Psoas muscle (tissue), 8 donors: ENCODE measurements around the gene TFAM. TPM values are rescaled to one million over a fixed set of nuclear protein-coding genes. Genes with fewer than 3 reads are reported as not detected.

Source experiments
- ATAC-seq, 4 donors: fragments of 200-7000 bp; cut with Tn5 transposase; one replicate each; pipeline ENCODE4 v1.9.1; 2020; ENCODE audit warnings: moderate library complexity in 3 of 4, mild to moderate bottlenecking in 2 of 4
- DNase-seq, 2 donors: peaks; one replicate each; pipeline ENCODE4 v3.0.0-alpha.2; 2020
- H3K27ac ChIP-seq: fragments of 200-600 bp; one replicate; pipeline ENCODE4 v1.8.0; 2022
- H3K27me3 ChIP-seq, 3 donors: fragments of 200-600 bp in 1 of 3; one replicate each; pipeline versions ENCODE4 v1.6.1 to v1.8.0; 2013 to 2022; ENCODE audit warnings: low read length in 2 of 3, mild to moderate bottlenecking in 2 of 3, moderate library complexity in 1 of 3; ENCODE audit not compliant: insufficient read depth in 3 of 3
- H3K36me3 ChIP-seq, 2 donors: fragments of 200-600 bp in 1 of 2; one replicate each; pipeline versions ENCODE4 v1.6.1 to v1.8.0; 2013 to 2022; ENCODE audit warnings: low read depth in 1 of 2, mild to moderate bottlenecking in 1 of 2, moderate library complexity in 1 of 2; ENCODE audit not compliant: insufficient read depth in 1 of 2
- H3K4me1 ChIP-seq: fragments of 200-600 bp; one replicate; pipeline ENCODE4 v1.8.0; 2022
- H3K4me3 ChIP-seq: fragments of 200-600 bp; one replicate; pipeline ENCODE4 v1.8.0; 2022; ENCODE audit warnings: mild to moderate bottlenecking
- H3K9me3 ChIP-seq: fragments of 200-600 bp; one replicate; pipeline ENCODE4 v1.8.0; 2022
- WGBS, 3 donors: extraction: QIAGEN DNeasy Blood & Tissue Kit; methylation state at CpG; one replicate each; pipeline versions ENCODE4 v1.1.6 to v1.1.7; 2013; 5-methylcytosine and 5-hydroxymethylcytosine counted together
- intact Hi-C, 2 donors: fragments of 100-400 bp; cut with DNase I; formaldehyde crosslinking; loops; one replicate each; pipeline versions ENCODE4 v1.11.0 to v1.14.2; 2022
- polyA plus RNA-seq, 3 donors: library from polyadenylated mRNA; stranded (reverse); fragments of 200-250 nt; gene quantifications; one replicate each; pipeline ENCODE4 v1.2.3, GENCODE V29; 2013
- total RNA-seq, 4 donors: library from RNA; stranded (reverse); fragmentation: NEBNext Ultra II Directional in 2 of 4; extraction: Animal tissue kit (Norgen Biotek cat#: 25700) in 2 of 4; gene quantifications; one replicate each; pipeline versions ENCODE4 v1.2.1 to v1.2.4, GENCODE V29; 2021 to 2023
- TF ChIP-seq, protein P1 (sequence below): fragments of 200-600 bp; IDR thresholded peaks from one replicate; pipeline ENCODE4 v1.8.0; 2022; ENCODE audit warnings: antibody characterized with exemption
- donor health status: healthy with polysubstance abuse.
- donor health status: DM: no; HTN: no; CAD: no; lungs with moderate emphysema.
- donor health status: Bipolar disorder and iron deficiency.
- donor health status: healthy.
- donor health status: DM: yes; HTN: yes; CAD: no.
- donor health status: DM: no; HTN: no; CAD: no.
- donor health status: DM: no; HTN: no; CAD: no.
- donor health status: DM: yes; HTN: yes; CAD: no.

The TFAM gene
- total and polyA plus RNA-seq, 7 donors = 10.0 to 36.0 (median 24.4) TPM

DNA sequence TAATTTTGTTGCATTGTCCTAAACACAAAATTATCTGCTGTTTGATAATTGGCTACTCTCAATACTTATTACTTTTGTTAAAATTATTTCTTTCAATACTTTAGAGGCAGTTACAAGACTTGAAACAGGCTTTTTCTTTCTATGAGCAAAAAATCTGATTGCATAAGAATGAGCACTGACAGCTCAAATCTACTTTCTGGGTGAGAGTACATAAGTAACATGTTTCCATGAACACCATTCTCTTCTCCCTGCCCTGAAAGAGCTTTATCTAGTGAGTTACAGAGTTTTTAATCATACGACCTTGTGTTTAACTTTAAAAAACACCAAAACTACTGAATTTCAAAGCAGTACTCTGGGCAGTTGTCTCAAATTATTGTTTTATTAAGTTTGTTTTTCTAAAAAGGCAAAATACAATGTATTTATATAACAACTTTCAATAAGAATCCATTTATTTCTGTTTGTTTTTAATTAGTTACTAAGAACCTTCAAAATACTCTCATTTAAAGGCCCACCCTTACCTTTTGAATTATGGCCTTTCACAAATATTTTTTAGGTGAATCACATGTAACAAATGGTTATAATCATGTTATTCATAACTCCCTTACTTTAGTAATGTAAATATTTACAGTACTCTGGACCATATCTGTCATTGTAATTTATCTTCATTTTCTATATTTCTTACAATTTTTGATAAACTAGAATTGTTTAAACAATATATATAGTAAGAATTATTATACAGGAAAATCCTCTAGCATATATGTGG is 23.0 kb upstream of the TFAM start:
- Histone ChIP-seq H3K9me3 (no peaks in the 10 kb centered on the region), H3K27me3 (no peaks in the 10 kb centered on the region), H3K36me3 (peaks cover 0 to 48% of the 10 kb centered on the region in 2 donors), H3K4me1 (peaks cover 28% of the 10 kb centered on the region), H3K27ac (peak overlapping the region; percentile 65), H3K4me3 (no peak overlapping the region)
- DNase-seq (no peak), ATAC-seq (no peak)
- TF ChIP-seq, protein P1, sequence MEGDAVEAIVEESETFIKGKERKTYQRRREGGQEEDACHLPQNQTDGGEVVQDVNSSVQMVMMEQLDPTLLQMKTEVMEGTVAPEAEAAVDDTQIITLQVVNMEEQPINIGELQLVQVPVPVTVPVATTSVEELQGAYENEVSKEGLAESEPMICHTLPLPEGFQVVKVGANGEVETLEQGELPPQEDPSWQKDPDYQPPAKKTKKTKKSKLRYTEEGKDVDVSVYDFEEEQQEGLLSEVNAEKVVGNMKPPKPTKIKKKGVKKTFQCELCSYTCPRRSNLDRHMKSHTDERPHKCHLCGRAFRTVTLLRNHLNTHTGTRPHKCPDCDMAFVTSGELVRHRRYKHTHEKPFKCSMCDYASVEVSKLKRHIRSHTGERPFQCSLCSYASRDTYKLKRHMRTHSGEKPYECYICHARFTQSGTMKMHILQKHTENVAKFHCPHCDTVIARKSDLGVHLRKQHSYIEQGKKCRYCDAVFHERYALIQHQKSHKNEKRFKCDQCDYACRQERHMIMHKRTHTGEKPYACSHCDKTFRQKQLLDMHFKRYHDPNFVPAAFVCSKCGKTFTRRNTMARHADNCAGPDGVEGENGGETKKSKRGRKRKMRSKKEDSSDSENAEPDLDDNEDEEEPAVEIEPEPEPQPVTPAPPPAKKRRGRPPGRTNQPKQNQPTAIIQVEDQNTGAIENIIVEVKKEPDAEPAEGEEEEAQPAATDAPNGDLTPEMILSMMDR = no peak
- intact Hi-C loops = no loop called here
- WGBS, 3 donors = 79 to 93% (median 86%) methylated on average over 1 of the region's 1 CpG

DNA sequence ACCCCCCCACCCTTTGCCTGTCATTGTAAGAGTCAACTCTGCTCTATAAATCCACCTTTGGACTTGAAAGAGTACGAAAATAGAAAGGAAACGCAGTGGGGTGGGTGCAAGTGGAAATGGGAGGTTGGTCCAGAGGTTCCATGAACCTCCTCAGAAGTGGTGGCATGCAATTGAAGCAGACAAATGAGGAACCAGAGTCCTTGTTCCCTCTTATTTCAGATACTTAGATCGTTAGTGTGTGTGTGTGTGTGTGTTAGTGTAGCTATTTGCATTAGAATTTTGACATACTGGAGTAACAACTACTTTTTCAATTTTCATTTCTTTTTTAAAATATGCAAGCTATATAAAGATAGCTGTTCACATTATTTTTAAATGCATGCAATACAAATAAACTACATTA is 18.1 kb upstream of the TFAM start:
- intact Hi-C loops = no loop called here
- Histone ChIP-seq H3K27ac (peak overlapping the region; percentile 7), H3K27me3 (no peaks in the 10 kb centered on the region), H3K4me1 (no peaks in the 10 kb centered on the region), H3K4me3 (no peak overlapping the region), H3K9me3 (no peaks in the 10 kb centered on the region), H3K36me3 (peaks cover 0 to 59% of the 10 kb centered on the region in 2 donors)
- ATAC-seq = no peak
- TF ChIP-seq, protein P1 = no peak
- WGBS, 3 donors = 53 to 77% (median 77%) methylated on average over 3 of the region's 3 CpGs
- DNase-seq = no peak

DNA sequence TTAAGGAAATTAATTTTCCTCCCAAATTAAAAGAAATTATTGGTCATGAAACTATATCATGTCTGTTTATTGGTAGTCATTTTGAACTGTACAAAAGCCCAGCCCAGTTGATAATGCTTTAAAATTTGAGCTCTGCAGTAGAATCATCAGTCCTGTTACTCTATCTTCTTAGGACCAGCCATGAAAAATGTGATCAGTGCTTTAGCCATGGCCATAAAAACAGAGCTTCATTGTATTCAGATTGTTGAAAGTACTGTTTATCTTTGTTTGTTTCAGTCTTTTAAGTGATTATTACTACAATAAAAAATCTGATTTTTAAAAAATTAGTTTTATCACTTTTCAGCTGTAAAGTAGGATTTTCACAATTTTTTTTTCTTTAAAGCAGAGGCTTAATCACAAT is 13.7 kb upstream of the TFAM start:
- ATAC-seq (no peak), DNase-seq (no peak)
- Histone ChIP-seq H3K36me3 (peaks cover 0 to 20% of the 10 kb centered on the region in 2 donors), H3K4me1 (peaks cover 15% of the 10 kb centered on the region), H3K4me3 (no peak overlapping the region), H3K27ac (peak overlapping the region; percentile 66), H3K9me3 (no peaks in the 10 kb centered on the region), H3K27me3 (no peaks in the 10 kb centered on the region)
- intact Hi-C loops = no loop called here
- TF ChIP-seq, protein P1 = no peak

DNA sequence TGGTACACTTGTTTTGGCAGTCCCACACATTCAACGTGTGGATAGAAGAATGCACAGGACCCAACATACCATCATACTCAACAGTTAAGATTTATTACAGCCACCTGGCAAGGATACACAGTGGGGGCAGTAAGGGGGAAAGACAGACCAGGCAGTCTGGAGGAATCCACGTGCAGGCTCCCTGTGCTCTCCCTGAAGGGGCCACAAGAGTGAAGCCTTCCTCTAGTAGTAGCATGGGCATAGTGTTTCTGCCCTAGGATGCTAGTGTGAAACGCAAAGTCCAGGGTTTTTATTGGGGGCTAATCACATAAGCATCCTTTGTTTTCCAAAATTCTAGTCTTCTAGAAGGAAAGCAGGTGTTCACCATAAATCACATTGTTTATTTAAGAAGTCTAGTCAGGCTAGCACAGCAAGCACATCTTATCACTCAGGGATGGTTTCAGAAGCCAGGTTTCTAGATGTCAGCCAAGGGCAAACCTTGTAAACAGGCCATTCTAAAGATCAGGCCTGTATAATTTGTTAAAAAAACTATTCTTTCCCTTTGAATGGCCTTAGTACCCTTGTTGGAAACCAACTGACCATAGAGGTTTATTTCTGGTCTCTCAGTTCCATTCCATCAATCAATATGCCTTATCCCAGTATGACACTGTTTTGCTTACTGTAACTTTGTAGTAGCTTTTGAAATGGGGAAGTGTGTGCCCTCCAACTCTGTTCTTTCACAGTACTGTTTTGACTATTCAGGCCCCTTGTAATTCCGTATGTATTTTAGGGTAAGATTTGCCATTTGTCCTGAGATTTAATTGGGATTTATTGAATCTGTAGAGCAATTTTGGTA is 12.4 kb upstream of the TFAM start:
- H3K9me3 ChIP-seq = no peaks in the 10 kb centered on the region
- no peaks in the 10 kb centered on the region for H3K27me3 ChIP-seq
- H3K27ac ChIP-seq = peak overlapping the region; percentile 66
- WGBS, 3 donors = 37 to 41% (median 40%) methylated on average over 4 of the region's 4 CpGs
- intact Hi-C loops = no loop called here
- DNase-seq (no peak), ATAC-seq (peak; percentile 50 to 67 (median 52))
- peaks cover 0 to 19% of the 10 kb centered on the region in 2 donors for H3K36me3 ChIP-seq
- H3K4me1 ChIP-seq = peaks cover 15% of the 10 kb centered on the region
- no peak overlapping the region for H3K4me3 ChIP-seq
- TF ChIP-seq, protein P1 = no peak
